ENCODE data around the gene NFIB. TPM values are rescaled to one million over a fixed set of nuclear protein-coding genes. Genes with fewer than 3 reads are reported as not detected.

The NFIB gene
- total RNA-seq, 1 experiment from 2014 or later: 0.61 TPM

- no peak overlapping the region for H3K27ac Mint-ChIP-seq (ENCODE audit: unreplicated experiment)
- TF ChIP-seq CTCF (IDR thresholded peaks at IDR 0.05; ENCODE audit: insufficient read depth in 1 of 2, low read depth in 1 of 2, low read length in 1 of 2, severe bottlenecking in 1 of 2, unreplicated experiment in 1 of 2): no peak
These were observed 133.6 kb downstream of the NFIB start for GRCh38 chr9:14180093-14180959.

GRCh38 chr9:14179449-14179848 is 134.5 kb downstream of the NFIB start:
- Mint-ChIP-seq H3K9me3 (ENCODE audit: unreplicated experiment) (no peaks in the 10 kb centered on the region), H3K4me3 (ENCODE audit: unreplicated experiment) (no peak overlapping the region), H3K36me3 (ENCODE audit: insufficient read depth, unreplicated experiment) (no peaks in the 10 kb centered on the region), H3K4me1 (ENCODE audit: low read depth, unreplicated experiment) (no peaks in the 10 kb centered on the region), H3K27me3 (ENCODE audit: insufficient read depth, unreplicated experiment) (no peaks in the 10 kb centered on the region), H3K27ac (ENCODE audit: unreplicated experiment) (no peak overlapping the region)
- Histone ChIP-seq H3K4me3 (ENCODE audit: low read depth, low read length) (no peak overlapping the region), H3K36me3 (ENCODE audit: control insufficient read depth, insufficient read depth, low read length) (no peaks in the 10 kb centered on the region), H3K9me3 (no peaks in the 10 kb centered on the region), H3K4me1 (no peaks in the 10 kb centered on the region), H3K27me3 (replicated peaks; ENCODE audit: control insufficient read depth, insufficient read depth, low read length) (no peaks in the 10 kb centered on the region)
- POLR2A ChIA-PET: no interaction called here
- no TSS peak for BruUV-seq (replicated peaks)
- no peak for TF ChIP-seq CTCF (IDR thresholded peaks at IDR 0.05; ENCODE audit: insufficient read depth in 1 of 2, low read depth in 1 of 2, low read length in 1 of 2, severe bottlenecking in 1 of 2, unreplicated experiment in 1 of 2)
- no peak for DNase-seq
- intact Hi-C loops (cut with micrococcal nuclease; ENCODE audit: unreplicated experiment): no loop called here
- CTCF ChIA-PET: no interaction called here

More at GRCh38 chr9:14180093-14180959, 133.6 kb downstream of the NFIB start:
- H3K27me3 Mint-ChIP-seq (ENCODE audit: insufficient read depth, unreplicated experiment): no peaks in the 10 kb centered on the region
- H3K27me3 ChIP-seq (replicated peaks; ENCODE audit: control insufficient read depth, insufficient read depth, low read length): no peaks in the 10 kb centered on the region
- no peaks in the 10 kb centered on the region for H3K36me3 ChIP-seq (ENCODE audit: control insufficient read depth, insufficient read depth, low read length)
- intact Hi-C loops (cut with micrococcal nuclease; ENCODE audit: unreplicated experiment): no loop called here
- no peaks in the 10 kb centered on the region for H3K9me3 ChIP-seq
- ChIA-PET CTCF (no interaction called here), POLR2A (no interaction called here)
- H3K36me3 Mint-ChIP-seq (ENCODE audit: insufficient read depth, unreplicated experiment): no peaks in the 10 kb centered on the region
- no TSS peak for BruUV-seq (replicated peaks)
- no peak for DNase-seq
- H3K9me3 Mint-ChIP-seq (ENCODE audit: unreplicated experiment): no peaks in the 10 kb centered on the region
- no peaks in the 10 kb centered on the region for H3K4me1 ChIP-seq
- H3K4me3 ChIP-seq (ENCODE audit: low read depth, low read length): no peak overlapping the region
- no peak overlapping the region for H3K4me3 Mint-ChIP-seq (ENCODE audit: unreplicated experiment)
- H3K4me1 Mint-ChIP-seq (ENCODE audit: low read depth, unreplicated experiment): no peaks in the 10 kb centered on the region

- H3K27me3 ChIP-seq (replicated peaks; ENCODE audit: control insufficient read depth, insufficient read depth, low read length): no peaks in the 10 kb centered on the region
- Mint-ChIP-seq H3K27me3 (ENCODE audit: insufficient read depth, unreplicated experiment) (peaks cover 11% of the 10 kb centered on the region), H3K4me3 (ENCODE audit: unreplicated experiment) (no peak overlapping the region), H3K27ac (ENCODE audit: unreplicated experiment) (no peak overlapping the region), H3K36me3 (ENCODE audit: insufficient read depth, unreplicated experiment) (no peaks in the 10 kb centered on the region), H3K4me1 (ENCODE audit: low read depth, unreplicated experiment) (no peaks in the 10 kb centered on the region), H3K9me3 (ENCODE audit: unreplicated experiment) (no peaks in the 10 kb centered on the region)
- intact Hi-C loops (cut with micrococcal nuclease; ENCODE audit: unreplicated experiment): no loop called here
- CTCF ChIA-PET: no interaction called here
- no peaks in the 10 kb centered on the region for H3K9me3 ChIP-seq
- no peak overlapping the region for H3K4me3 ChIP-seq (ENCODE audit: low read depth, low read length)
- no peaks in the 10 kb centered on the region for H3K4me1 ChIP-seq
- H3K36me3 ChIP-seq (ENCODE audit: control insufficient read depth, insufficient read depth, low read length): no peaks in the 10 kb centered on the region
- no TSS peak for BruUV-seq (replicated peaks)
- no peak for TF ChIP-seq CTCF (IDR thresholded peaks at IDR 0.05; ENCODE audit: insufficient read depth in 1 of 2, low read depth in 1 of 2, low read length in 1 of 2, severe bottlenecking in 1 of 2, unreplicated experiment in 1 of 2)
- no peak for DNase-seq
- POLR2A ChIA-PET: no interaction called here
These were observed 138.2 kb downstream of the NFIB start for GRCh38 chr9:14175778-14176177.
